Suppressor macrophage treated with lipopolysaccharide for 4 hours (primary cell): ENCODE data around the gene IGF2.

Source experiments
- DNase-seq: peaks from one replicate; pipeline ENCODE4 v3.0.0-alpha.2; 2020

The IGF2 gene

DNA sequence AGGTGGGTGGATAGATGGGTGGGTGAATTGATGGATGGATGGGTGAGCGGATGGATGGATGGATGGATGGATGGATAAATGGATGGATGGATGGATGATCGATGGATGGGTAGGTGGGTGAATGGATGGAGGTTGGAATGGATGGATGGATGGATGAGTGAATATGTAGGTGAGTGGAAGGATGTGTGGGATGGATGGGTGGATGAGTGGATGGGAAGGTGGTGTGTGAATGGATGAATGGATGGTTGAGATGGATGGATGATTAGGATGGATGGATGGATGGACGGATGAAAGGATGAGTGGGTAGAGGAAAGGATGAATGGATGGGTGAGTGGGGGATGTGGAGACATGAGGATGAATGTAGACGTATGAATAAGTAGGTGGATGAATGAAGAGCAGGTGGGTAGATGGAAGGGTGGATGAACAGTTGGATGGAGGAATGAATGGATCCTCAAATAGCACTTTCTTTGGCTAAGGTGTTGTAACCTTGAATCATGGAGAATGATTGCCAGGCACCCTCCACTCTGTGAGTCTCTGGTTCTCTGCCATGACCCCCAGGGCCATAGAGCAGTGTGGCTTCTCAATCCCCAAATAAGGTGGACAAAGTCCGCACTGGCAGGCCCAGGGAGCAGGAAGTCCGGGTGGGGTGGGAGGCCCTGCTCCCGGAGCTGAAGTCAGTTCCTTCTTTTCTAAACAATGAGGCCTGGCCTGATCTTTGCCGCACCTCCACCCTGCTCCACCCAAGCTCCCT, 36.9 kb downstream of the IGF2 start:
- no peak for DNase-seq

DNA sequence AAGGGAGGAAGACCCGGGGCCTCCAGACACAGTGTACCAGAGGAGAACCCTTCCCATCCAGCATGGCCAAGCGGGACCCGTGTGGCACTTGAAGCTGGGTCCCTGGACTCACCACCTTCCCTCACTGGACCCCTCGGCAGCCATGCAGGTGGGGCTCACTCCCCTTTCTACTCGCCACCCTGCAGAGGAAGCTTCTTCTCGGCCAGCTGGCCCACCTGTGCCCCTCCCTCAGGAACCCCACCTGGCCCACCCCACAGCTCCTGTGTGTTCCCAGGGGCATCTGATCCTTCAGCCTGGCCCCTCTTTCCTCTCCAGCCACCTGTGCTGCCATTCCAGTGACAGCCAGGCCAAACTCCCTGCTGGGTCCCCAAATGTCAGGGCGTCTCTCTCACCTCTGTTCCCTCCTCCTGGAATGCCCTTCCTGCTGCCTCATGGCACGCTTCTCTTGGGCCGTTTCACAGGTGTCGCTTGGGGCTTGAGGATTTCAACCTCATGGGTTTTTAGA, 38.0 kb downstream of the IGF2 start:
- DNase-seq, result no peak

DNA sequence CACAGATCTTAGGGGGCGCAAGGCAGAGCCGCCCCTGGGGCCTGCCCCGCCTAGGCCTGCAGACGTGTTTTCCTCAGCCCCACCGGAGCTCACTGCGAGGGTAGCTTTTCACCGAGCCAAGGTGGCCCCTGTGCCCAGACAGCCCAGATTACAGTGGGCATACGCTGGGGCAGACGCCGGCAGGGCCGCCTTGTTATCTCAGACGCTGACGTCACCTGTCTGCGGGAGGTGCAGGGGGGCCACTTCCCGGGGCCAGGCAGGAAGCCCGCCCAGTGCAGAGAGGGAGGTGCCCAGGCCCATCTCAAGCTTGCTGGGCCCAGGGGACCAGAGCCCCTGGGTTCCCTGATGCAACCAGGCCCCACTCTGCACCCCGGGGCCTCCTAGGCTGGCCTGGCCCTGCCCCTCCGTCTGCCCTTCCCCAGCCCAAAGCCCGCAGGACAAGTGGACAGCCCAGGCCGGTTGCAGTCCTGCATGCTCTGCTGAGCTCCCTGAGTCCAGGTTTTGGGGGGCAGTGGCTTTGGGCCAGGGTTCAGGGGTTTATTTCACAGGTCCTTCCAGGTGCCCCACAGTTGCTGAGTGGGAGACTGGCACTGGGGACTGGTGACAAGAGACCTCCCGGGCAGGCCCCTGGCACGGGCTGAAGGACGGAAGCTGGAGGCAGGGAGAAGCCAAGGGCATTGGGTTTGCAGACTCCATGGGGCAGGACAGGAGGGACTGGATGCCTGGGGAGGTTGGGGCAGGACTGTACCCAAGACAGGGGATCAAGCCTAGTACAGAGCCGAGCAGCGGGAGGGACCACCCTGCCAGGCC, 38.6 kb downstream of the IGF2 start:
- DNase-seq, result no peak

DNA sequence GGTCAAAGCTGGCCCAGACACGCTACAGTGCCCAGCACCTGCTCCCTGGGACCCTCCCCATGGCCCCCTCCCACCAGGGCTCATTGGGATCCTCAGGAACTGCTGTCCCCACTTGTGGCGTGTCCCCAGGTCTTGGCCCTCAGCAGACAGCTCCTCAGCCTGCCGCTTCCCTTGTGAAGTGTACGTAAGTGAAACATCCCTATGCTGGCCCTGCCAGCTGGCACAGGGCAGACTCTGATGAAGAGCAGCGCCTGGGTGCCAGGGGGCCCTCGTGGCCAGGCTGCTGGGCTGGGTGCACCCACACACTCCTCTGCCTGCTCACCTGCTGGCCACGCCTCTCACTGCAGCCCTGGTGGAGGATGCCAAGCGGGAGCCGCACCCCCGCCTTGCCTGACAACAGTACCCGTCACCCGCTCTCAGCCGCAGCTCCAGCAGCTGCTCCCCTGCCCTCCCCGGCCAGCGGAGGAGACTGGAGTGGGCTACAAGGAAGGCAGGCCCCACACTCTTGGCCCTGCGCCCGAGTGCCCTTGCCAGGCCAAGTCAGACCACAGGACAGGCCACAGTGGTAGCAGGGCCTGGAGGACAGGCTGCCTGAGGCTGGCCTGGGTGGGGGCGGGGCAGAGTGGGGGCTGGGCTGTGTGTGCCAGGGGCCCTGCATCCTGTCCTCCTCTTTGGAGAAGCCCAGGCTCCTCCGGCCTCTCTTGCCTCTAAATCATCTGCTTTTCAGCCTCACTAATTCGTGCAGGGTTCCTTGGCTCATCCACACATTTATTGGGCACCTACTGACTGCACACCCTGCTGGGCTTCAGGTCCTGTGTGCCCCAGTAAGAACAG, 39.5 kb downstream of the IGF2 start:
- DNase-seq, result no peak

DNA sequence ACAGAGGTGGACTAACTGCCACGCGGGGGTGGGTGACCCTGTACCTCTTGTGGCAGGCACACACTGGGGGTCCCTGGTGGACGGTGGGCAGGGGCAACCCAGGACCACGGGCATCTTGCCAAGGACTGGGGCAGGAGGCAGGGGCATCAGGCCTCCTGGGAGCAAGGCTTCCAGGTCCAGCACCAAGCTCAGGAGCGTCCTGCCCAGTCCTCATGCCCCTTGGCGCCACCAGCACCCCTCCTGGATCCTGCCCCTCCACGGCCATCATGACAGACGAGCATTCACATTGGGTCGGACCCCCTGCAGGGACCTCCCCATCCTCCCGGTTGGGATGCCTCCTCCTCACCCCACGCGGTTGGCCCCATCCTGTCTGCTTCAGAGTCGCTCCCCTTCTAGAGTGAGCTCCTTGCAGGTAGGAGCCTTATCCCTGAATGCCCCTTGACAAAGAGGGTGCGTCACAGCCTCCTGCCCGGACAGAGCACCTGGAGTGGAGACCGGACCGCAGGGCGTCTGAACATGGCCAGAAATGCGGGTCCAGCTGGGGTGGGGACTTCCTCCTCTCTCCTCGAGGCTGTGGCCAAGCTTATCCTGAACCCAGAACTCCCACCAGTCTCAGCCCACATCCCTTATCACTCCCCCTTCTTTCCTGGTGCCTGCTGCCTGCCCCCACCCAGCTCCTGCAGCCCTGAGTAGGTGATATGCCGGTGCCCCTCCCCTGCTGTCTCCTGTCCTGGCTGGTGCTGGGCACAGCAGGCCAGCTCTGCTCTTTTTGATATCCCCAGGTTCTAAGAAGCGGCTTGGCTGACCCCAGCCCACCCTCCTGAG, 40.3 kb downstream of the IGF2 start:
- no peak for DNase-seq

DNA sequence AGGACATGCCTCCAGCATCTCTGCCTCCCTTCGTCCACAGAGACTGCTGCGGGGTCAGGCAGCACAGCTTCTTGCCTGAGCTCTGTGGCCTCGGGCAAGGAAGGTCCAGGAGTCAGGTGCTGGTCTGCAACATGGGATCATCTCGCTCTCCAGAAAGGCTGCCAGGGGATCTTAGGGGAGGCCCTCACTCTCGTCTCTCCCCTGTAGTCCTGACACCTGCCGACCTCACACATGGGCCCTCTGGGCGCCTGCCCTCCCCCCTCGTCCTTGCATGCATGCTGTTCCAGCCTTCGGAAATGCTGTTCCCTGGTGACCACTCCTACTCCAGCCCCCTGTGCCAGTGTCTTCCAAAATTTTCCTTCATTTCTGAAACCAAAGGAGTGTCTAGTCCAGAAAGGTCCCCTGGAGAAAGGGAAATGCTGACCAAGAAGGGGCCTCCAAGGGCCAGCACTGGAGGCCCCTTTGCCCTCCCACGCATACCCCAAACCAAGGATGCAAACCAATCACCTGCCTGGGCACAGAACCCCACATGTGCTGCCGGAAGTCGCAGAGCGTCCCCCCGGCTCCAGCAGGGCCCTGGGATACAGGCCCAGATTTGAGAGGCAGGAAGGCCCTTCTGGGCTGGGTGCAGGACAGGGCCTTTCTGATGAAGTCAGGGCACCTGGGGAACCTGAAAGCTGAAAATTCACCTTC, 41.0 kb downstream of the IGF2 start:
- no peak for DNase-seq

DNA sequence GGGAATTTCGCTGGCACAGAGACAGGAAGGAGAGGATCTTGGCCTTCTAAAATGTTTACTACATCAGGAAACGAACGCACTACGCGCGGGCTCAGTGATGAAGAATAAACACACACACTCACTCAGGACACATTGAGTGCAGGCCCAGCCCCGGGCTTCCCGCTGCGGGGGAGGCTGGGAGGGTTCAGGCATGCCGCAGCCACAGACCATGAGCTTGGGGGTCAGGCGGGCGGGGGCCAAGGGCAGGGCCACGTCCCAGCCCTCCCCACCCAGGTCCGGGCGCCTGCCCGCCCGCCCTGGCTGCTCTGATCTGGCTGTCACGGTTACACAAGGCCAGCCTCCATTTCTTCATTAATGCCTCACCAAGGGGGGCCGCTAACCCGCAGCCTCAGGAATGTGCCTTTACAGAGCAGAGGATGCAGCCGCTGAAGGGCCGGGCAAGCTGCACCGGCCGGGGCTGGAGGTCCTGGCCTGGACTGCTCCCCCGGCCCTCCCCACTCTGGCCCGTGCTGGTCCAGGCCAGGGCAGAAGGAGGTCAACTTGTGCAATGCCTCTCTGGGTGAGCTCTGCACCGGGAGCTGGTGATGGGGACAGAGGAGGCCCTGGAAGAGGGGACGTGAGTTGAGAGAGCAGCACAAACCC, 41.7 kb downstream of the IGF2 start:
- DNase-seq, result no peak

DNA sequence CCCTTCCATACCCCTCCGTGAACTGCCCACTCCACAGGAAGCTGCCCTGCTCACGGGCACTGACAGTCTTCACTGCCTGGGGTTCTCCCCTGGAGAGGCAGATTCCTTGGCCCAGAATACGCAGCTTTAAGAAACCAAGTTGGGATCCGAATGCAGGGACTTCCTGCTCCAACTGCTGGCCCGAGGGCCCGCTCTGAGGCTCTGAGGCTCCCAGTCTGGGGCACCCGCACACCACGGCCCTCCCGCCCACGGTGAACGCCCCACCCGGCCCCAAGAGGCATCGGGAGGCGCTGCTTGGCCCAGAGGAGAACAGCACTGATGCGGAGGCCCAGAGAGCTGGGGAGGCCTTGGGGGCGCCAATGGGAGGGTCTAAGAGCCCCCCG, 42.3 kb downstream of the IGF2 start:
- DNase-seq, result no peak

DNA sequence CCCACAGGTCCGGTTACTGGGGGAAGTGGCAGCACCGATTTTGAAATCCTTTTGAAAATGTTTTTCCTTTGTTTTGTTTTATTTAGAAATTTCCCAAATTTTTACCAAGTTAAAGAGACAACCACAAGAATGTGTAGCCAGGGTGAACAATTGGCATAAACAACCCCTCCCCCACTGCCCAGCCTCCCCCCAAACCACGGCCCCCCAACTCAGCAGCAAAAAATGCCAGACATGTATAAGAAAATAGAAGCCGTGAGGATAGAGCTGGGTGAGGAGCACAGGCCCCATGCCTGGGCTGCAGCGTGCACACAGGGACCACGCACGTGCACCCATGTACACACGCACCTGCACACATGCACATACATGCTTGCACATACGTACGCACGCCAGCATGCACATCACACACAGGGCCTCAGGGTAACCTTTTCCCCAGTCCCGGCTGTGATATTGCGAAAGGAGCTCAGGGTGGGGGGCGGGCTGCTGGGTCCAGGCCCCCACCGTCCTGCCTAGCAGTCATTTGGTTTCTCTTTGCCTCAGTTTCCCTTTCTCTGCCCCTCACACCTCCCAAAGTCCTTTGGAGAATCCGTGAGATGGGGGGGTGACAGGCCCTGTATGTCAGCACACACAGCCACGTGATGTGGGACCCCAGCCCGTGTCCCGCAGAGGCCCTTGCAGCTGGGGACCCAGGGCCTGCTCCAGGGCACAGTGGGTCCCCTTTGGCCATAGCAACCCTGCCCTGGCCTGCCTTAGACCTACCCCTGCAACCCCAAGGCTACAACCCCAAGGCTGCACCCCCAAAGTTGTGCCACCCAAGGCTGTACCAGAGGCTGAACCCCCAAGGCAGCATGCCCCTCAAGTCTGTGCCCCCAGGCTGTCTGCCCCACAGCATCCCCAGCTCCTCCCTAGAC, 42.9 kb downstream of the IGF2 start:
- DNase-seq, result no peak

DNA sequence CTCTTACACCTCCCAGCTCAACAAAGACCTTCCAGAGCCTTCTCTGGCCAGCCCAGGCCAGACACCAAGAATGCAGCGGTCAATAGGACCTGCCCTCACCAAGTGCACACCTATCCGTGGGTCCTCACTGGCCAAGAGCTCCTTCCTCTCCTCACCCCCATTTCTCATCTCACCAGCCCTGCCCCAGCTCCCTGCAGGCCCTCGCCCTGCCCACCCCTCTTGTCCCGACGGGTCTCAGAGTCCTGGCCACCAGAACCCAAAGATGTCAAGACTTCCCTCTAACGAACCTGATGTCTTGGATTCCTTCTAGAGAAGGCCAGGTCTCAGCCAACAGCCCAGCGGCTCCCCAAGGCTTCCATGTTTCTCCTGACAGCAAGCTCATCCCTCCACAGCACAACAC, 43.6 kb downstream of the IGF2 start:
- DNase-seq, result no peak

DNA sequence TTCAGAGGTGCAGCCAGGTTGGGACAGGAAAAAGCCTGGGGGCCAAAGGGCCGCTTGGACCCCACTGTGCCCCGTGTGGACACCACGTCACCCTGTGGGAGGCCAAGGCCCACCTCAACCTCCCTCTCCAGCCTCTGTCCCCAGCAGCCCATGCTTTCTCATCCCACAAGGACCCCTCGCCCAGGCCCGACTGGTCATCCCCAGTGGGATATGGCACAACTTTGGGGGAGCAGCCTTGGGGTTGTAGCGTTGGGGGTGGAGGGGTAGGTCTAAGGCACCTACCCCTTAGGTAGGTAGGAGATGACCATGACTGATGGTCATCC, 44.0 kb downstream of the IGF2 start:
- no peak for DNase-seq

DNA sequence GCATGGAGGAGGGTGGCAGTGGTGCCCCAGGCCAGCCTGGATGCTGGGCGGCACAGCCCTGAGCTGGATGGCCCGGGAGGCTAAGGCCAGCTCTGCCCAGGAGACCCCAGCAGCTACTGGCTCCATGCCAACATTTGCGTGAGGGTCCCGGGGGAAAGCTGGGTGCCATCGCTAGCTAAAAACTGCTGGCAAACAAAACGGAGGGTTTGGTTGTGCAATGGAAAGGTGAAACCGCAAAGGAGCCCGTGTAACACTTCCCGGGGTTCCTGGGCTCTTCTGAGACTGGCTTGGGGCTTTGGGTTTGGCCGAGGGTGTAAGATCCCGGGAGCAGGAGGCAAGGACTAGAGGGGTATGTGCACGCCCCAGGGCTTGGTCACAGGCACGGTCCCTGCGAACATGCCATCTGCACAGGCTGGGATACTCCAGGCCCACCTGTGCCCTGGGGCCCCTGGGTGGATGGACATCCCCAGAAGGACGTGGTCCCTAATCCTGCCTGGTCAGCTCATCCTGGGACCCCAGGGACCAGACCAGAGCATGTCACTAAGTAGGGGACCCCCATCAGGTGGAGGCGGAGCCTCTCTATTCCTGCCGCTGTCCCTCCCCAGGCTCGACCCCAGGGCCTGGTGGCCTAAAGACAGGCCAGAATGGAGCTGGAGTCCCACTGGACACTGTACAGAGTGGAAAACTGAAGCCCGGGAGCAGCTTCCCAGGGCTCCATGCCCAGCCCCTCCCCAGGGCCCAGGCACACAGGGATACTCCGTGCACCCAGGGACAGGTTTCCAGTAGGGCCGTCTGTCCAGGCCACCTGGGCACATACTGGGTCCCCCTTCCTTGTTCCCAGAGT, 44.6 kb downstream of the IGF2 start:
- DNase-seq, result no peak

DNA sequence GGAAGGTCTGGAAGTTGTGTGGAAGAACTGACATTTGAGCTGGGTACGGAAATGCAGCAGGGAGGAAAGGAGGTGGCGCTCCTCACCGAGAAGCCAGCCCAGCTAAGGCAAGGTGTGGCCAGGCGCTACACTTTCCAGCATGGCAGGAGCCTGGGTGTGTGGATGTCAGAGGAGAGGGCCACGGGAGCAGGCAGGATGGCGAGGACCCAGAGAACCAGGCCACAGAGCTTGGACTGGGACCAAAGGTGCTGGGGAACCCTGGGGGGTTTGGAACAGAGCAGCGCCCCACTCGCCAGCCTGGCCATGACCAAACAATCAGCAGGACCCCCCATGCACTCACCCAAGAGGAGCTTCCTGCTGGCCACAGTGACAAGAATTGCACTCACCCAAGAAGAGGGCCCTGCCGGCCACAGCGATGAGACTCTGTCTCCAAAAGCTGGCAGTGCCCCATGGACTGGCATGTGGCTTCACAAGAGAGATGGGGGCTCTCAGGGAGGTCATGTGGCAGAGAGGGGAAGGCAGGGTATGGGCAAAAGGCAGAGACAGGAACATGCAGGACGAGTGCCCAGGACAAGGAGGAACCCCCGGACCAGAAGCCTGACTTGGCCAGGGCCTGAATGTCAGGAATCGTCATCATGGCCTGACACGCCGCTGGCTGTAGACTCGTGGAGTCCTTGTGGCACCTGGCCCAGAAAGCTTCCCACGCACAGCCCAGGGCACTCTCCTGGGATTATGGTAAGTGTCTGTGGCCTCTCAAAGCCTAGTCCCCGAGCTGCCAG, 45.4 kb downstream of the IGF2 start:
- no peak for DNase-seq

DNA sequence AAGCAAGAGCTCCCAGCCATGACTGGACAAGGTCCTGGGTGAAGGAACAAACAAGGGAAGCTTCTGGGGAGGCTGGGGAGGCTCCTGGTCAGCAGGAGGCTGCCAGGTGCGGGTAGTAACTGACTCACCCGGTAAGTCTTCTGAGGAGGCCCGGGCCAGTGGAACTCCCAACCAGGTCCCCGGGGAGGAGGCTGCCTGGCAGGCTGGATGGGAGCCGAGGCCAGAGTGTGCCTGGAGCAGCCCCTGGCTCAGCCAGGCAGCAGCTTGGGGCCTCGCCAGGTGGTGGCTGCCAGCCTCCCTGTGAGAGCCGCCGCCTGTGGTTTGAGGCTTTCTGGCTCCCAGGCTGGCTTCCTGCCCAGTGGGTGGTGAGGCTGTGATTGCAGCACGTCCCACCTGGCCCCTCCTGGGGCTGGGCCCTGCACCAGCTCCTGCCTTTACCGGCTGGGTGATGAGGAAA, 46.2 kb downstream of the IGF2 start:
- no peak for DNase-seq

DNA sequence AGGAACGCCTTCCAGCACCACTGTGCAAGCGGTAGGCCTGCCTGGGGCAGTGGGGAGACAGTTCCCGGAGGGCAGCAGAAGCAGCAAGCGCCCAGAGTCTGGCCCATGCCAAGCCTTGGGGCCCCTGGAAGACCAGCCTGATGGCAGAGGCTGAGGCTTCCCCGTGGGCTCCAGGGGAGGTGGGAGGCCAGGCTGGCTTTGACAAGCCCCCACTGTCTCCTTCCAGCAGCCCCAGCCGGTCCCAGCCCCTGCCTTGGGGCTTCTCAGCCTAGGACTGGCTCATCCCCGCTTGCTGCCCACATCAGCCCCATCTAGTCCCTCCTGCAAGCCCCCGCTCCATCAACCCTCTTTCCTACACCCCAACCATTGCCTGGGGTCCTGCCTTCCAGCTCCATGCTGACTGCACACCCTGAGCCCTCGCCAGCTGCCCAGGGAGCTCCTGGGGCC, 46.7 kb downstream of the IGF2 start:
- no peak for DNase-seq

DNA sequence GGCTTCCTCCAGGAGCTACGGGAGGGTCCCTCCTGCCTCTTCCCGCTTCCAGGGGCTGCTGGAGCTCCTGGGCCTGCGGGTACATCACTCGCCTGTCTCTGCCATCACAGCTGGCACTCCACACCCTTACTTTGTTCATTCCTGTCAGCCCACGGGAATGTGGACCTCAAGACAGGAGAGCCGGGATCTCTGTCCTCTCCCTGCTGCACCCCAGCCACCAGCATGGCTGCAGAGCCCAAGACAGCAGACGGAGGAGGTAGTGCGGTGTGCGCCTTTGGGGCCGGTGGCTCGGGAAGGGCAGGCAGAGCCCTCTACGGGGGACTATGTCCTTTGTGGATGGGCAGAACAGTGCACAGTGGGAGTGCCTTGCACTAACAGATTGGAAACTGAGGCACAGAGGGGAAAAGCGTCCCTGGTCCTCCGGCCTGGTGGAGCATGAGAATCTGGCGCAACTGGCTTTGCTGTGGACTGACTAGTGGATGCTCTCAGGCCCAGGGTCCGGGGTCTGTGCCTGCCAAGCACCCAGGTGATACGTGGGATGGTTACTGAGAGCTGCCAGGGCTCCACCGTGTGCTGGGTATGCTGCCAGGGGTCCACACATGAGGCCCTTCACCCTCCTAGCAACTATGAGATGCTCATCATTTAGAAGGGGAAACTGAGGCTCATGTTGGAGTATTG, 47.3 kb downstream of the IGF2 start:
- DNase-seq, result no peak

DNA sequence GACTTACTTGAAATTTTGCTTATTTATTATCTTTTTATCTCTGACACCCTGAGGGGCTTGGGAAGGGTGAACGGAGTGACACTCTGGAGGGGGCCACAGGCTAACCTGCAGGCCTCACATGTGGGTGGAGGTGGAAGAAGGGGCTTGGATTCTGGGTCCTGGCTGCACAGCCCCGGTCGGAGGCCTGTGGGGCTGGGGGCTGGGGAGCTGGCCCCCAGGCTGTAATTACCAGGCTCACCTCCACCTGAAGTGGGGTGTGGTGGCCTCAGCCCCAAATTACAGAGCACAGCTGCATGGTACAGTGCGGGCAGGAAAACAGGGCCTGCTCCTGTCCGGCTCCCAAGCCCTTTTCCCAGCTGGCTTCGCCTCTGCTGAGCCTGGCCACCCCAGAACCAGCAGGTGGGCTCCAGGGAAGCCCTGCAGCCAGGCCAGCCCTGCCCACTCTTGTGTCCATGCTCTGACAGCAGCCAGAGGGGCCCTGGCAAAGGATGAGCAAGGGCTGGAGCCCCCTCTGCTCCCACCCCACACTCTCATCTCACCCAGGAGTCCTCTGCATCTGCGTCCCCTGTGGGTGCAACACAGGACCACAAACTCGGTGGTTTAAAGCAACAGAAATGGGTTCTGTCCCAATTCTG, 48.0 kb downstream of the IGF2 start:
- DNase-seq, result no peak
